Muscle layer of colon (tissue), 2 donors: ENCODE results near the gene CHMP4A.
A peak's percentile ranks its signal among the peaks of the same experiment; 100 is the strongest.

Experiments used
- H3K27ac ChIP-seq: one replicate; pipeline ENCODE4 v1.7.0; 2013; ENCODE audit warnings: low read depth, mild to moderate bottlenecking, low read length, moderate library complexity
- H3K27me3 ChIP-seq, 2 donors: one replicate each; pipeline ENCODE4 v1.7.0; 2013; ENCODE audit warnings: low read length in 2 of 2, mild to moderate bottlenecking in 2 of 2; ENCODE audit not compliant: insufficient read depth in 2 of 2, control insufficient read depth in 1 of 2
- H3K36me3 ChIP-seq: one replicate; pipeline ENCODE4 v1.7.0; 2013; ENCODE audit warnings: mild to moderate bottlenecking, low read length; ENCODE audit not compliant: insufficient read depth
- H3K4me1 ChIP-seq: one replicate; pipeline ENCODE4 v1.7.0; 2013; ENCODE audit warnings: mild to moderate bottlenecking, low read length; ENCODE audit not compliant: insufficient read depth
- H3K4me3 ChIP-seq, 2 donors: one replicate each; pipeline ENCODE4 v1.7.0; 2013; ENCODE audit warnings: low read length in 2 of 2, low read depth in 1 of 2, mild to moderate bottlenecking in 1 of 2, moderate library complexity in 1 of 2
- H3K9ac ChIP-seq: one replicate; pipeline ENCODE4 v1.7.0; 2013; ENCODE audit warnings: low read length
- H3K9me3 ChIP-seq: one replicate; pipeline ENCODE4 v1.7.0; 2013; ENCODE audit warnings: mild to moderate bottlenecking, low read length
- donor health status: abdominal sarcoma.
- donor health status: Adenocarcinoma of cecum.

CHMP4A gene

GRCh38 chr14:24167469-24168114, 45.7 kb downstream of the CHMP4A start:
- Histone ChIP-seq H3K27me3 (no peaks in the 10 kb centered on the region), H3K9me3 (no peaks in the 10 kb centered on the region), H3K4me1 (peaks cover 9% of the 10 kb centered on the region), H3K27ac (no peak overlapping the region), H3K4me3 (no peak overlapping the region), H3K36me3 (peaks cover 42% of the 10 kb centered on the region), H3K9ac (no peak overlapping the region)

- Histone ChIP-seq H3K4me1 (peaks cover 21% of the 10 kb centered on the region), H3K9me3 (no peaks in the 10 kb centered on the region), H3K27me3 (no peaks in the 10 kb centered on the region), H3K4me3 (no peak overlapping the region), H3K9ac (no peak overlapping the region), H3K27ac (no peak overlapping the region), H3K36me3 (peaks cover 42% of the 10 kb centered on the region)
Observed at GRCh38 chr14:24165785-24166184, 47.5 kb downstream of the CHMP4A start.

- Histone ChIP-seq H3K4me3 (no peak overlapping the region), H3K36me3 (peaks cover 54% of the 10 kb centered on the region), H3K27me3 (no peaks in the 10 kb centered on the region), H3K9me3 (no peaks in the 10 kb centered on the region), H3K4me1 (peaks cover 26% of the 10 kb centered on the region), H3K9ac (no peak overlapping the region), H3K27ac (no peak overlapping the region)
Observed at GRCh38 chr14:24164518-24164991, 48.7 kb downstream of the CHMP4A start.

DNA sequence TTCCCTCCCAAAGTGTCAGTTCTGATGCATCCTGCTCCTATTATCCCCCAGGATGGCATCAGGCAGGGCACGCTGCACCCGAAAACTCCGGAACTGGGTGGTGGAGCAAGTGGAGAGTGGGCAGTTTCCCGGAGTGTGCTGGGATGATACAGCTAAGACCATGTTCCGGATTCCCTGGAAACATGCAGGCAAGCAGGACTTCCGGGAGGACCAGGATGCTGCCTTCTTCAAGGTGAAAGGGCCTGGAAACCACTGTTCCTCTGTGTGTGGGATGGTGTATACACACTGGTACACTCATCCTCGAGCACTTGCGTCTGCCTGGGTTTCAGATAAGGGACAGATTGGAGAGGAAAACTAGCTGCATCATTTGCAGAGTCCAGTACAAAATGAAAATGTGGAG, 51.2 kb downstream of the CHMP4A start:
- peaks cover 26% of the 10 kb centered on the region for H3K4me1 ChIP-seq
- peaks cover 69% of the 10 kb centered on the region for H3K36me3 ChIP-seq
- peak overlapping the region; percentile 94 for H3K27ac ChIP-seq
- no peaks in the 10 kb centered on the region for H3K9me3 ChIP-seq
- peak overlapping the region; percentile 91 for H3K9ac ChIP-seq
- H3K27me3 ChIP-seq, result no peaks in the 10 kb centered on the region
- peak overlapping the region; percentile 78 to 93 for H3K4me3 ChIP-seq

GRCh38 chr14:24160850-24161804, 52.2 kb downstream of the CHMP4A start, which contains the start of gene IRF9:
TSS of gene IRF9 (plus strand) at chr14:24161265. CDS start at chr14:24162145, 880 bp downstream.
- peak within 1 kb of the TSS; percentile 94 for H3K27ac ChIP-seq
- H3K4me1 ChIP-seq, result peaks cover 26% of the 10 kb centered on the region
- H3K4me3 ChIP-seq, result peak within 1 kb of the TSS; percentile 78 to 93
- H3K36me3 ChIP-seq, result peaks cover 66% of the 10 kb centered on the region
- H3K9ac ChIP-seq, result peak within 1 kb of the TSS; percentile 91
- no peaks in the 10 kb centered on the region for H3K9me3 ChIP-seq
- H3K27me3 ChIP-seq, result no peaks in the 10 kb centered on the region

DNA sequence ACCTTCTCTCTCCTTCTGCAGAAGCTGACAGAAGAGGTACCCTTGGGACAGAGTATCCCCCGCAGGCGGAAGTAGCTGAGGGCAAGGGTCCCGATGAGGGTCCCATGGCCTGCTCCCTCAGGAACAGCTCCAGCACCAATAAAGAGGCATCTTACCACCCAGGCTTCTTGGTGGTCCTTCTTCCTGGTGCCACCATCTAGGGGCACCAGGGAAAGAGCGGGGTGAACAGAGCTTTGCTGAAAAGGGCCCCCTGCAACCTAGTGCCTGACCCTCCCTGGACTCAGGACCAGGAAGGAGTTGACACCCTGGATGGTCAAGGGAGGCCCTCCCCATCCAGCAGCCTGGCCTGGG, 52.8 kb downstream of the CHMP4A start:
- H3K9ac ChIP-seq, result peak overlapping the region; percentile 91
- peaks cover 26% of the 10 kb centered on the region for H3K4me1 ChIP-seq
- H3K27me3 ChIP-seq, result no peaks in the 10 kb centered on the region
- peak overlapping the region; percentile 94 for H3K27ac ChIP-seq
- peaks cover 65% of the 10 kb centered on the region for H3K36me3 ChIP-seq
- H3K9me3 ChIP-seq, result no peaks in the 10 kb centered on the region
- no peak overlapping the region for H3K4me3 ChIP-seq

- peaks cover 65% of the 10 kb centered on the region for H3K36me3 ChIP-seq
- H3K9ac ChIP-seq, result no peak overlapping the region
- no peaks in the 10 kb centered on the region for H3K9me3 ChIP-seq
- no peaks in the 10 kb centered on the region for H3K27me3 ChIP-seq
- H3K4me1 ChIP-seq, result peaks cover 26% of the 10 kb centered on the region
- no peak overlapping the region for H3K4me3 ChIP-seq
- H3K27ac ChIP-seq, result peak overlapping the region; percentile 94
Observed at GRCh38 chr14:24159777-24160498, 53.4 kb downstream of the CHMP4A start.
